Subcutaneous adipose tissue (tissue), 4 donors: ENCODE results near the gene TNS1. TPM values are rescaled to one million over a fixed set of nuclear protein-coding genes. Genes with fewer than 3 reads are reported as not detected.

Source experiments
- CTCF ChIP-seq: fragments of 450-650 bp; IDR thresholded peaks from one replicate; pipeline ENCODE4 v1.5.1; 2016; ENCODE audit warnings: low read depth, mild to moderate bottlenecking, control low read depth, antibody characterized with exemption, moderate library complexity
- total RNA-seq, 4 donors: library from RNA; depleted of rRNA; stranded (reverse); fragments of >200 nt; gene quantifications; one replicate each; pipeline ENCODE4 v1.1.0, GENCODE V29; 2016

The TNS1 gene
- total RNA-seq, 4 donors from 2014 or later: 310 to 1,168 (median 450) TPM

GRCh38 chr2:217818293-217818850, 184.4 kb downstream of the TNS1 start:
- TF ChIP-seq CTCF: no peak

DNA sequence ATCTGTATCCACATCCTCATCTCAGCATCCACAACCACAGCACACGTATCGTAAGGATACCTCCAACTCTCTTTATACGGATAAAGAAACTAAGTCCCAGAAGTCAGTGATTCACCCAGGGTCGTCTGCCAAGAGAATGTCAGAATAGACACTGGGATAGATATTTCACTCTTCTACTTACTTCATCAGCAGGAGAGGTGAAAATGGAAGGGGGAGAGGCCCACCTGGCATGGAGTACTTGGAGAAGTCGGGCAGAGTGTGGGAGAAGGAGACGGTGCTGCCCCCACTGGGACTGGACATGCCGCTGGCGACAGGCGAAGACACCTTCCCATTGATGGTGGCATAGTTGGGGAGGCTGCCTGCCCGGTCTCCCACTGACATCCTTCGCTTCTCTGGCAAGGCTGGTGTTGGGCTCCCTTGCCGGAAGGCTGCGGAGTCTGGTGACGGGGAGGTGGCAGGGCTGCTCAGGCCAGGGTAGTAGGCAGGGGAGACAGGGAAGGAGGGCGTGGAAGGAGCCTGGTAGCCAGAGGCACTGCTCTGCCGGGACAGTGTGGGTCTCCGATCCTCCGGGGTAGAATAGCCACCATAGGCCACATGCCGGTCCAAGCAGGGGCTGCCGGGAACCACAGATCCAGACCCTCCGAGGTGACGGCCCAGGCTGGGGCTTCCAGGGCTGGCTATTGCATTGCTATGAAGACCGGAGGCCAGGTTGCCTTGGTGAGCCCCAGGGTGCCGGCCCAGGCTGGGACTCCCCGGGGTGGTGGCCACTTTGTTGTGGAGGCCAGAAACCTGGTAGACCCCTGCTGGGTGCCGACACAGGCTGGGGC, 185.1 kb downstream of the TNS1 start:
- no peak for TF ChIP-seq CTCF

GRCh38 chr2:217816396-217816869, 186.4 kb downstream of the TNS1 start:
- TF ChIP-seq CTCF: no peak

- TF ChIP-seq CTCF: no peak
Measured at GRCh38 chr2:217813828-217814227, 189.0 kb downstream of the TNS1 start.

DNA sequence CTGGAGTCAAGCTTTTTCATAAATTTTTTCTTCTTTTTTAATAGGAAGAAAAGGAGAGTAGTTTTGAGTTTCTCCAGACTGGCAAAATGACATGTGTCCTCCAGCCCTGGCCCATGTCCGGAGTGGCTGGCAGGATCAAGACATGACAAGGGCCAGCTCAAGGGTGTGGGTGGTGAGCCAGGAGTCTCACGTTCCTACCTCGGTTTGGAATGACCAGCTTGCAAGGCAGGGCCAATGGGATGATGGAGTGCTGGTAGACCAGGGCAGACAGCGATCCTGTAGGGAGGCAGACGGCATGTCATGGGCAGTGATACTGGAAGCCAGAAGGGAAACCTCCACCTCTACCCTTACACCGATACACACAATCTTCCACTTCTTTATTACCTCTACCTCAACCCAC, 190.6 kb downstream of the TNS1 start:
- TF ChIP-seq CTCF: no peak

- TF ChIP-seq CTCF: no peak
Measured at GRCh38 chr2:217810260-217810659, 192.5 kb downstream of the TNS1 start.

DNA sequence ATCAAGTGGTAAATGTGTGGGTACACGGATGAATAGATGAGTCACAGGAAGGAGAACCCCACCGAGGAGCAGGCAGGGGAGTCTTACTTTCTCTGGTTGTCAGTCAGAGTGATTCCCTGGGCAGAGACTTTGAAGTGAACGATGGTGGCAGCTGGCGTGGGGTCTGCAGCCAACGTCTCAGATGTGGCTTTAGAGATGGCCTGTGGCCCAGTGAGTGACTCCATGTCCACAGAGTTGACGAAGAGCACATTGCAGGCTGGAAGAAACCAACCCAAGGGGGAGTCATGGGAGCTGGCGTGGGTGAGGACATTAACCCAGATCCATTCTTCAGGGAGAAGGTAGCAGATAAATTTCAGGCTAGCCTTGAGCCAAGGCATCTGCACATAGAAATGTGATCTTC, 193.1 kb downstream of the TNS1 start:
- no peak for TF ChIP-seq CTCF
